Activated CD4-positive, alpha-beta T cell treated with anti-CD3 and anti-CD28 coated beads for 48 hours (primary cell): Measurements from ENCODE around the gene ITPR1.

Experiments
- DNase-seq: peaks from one replicate; pipeline ENCODE4 v3.0.0-alpha.2; 2020

ITPR1 gene

GRCh38 chr3:4655145-4656045 lies 162.2 kb downstream of the ITPR1 start:
- no peak for DNase-seq

- DNase-seq, result peak; percentile 24
Observed at GRCh38 chr3:4656059-4656458, 162.9 kb downstream of the ITPR1 start.

DNA sequence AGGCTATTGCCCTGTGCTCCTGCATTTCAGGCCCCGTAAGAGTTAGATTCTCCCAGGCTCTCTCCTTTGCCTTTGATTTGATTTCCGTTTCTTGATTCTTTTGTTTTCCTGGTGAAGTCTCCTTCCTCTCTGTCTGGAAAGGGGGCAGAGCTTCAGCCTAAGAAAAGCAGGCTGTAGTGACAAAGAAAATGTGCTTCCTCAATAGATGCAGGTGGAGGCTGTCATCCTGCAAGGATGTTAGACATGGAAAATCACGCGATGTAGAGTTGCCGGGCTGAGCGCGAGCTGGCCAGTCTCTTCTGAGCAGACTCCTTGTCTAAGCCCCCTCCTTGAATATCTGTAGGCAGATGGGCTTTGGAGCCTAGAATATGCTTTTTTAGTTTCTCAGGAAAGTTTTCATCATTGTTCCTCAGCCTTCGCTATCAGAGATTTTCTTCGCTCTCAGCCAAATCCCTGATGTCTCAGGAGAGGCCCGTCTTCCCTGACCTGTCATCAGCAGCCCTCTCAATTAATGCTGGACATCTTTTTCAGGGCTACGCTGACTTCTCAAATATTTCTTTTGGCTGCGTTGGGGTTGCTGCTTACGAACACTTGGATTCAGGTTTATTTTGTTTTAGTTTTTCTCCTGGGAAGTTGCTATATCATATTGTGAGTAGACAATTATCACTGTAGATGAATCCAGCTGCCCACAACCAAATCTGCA lies 163.6 kb downstream of the ITPR1 start:
- no peak for DNase-seq

DNA sequence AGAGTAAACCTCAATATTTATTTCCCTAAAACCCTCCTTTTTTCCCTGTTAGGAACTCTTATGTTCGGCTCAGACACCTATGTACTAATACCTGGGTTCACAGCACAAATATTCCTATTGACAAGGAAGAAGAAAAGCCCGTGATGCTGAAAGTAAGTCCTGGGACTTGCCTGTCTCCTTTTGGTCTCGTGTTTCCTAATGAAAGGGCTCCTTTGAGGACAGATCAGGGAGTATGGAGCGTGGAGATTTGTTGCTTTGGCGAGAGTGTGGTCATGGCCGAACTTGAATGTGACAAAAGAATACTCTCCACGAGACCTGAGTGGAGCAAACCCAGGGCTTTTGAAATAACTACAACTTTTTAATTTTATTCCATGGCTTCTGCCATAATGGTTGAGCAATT lies 167.8 kb downstream of the ITPR1 start:
- DNase-seq, result no peak

DNA sequence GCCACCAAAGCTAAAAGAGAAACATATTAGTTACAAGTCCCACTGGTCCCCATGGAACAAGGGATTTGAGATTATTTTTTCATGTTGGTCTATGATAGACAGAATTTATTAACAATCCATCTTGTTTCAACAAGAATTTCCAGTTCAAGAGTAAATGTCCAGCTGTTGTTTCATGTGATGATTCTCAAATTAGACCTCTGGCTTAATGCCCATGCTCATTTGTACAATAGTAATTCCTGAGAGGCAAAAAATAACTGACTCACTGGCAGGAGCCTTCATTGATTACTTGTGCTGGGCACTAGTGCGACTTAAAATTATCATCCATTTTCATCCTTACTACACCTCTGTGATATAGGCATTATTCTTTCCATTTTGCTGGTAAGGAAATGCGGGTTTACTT lies 171.3 kb downstream of the ITPR1 start:
- no peak for DNase-seq

GRCh38 chr3:4665197-4665596 lies 172.0 kb downstream of the ITPR1 start:
- no peak for DNase-seq

- DNase-seq, result no peak
Observed at GRCh38 chr3:4666071-4666470, 172.9 kb downstream of the ITPR1 start.

DNA sequence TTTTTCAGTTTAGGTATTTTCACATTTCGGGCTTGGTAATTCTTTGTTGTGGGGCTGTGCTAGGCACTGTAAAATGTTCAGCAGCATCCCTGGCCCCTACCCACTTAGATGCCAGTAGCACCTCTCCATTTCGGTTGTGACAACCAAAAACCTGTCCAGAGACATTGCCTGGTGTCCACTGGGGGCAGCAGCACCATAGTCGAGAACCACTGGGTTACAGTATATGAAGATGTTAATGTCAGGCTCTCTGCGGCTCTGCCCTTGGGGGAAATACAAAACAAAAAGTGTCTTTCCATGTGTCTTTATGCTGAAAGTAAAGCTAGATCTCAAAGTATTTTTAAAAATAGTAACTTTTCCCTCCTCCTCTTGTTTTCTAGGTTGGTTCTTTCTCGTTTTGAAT lies 177.2 kb downstream of the ITPR1 start:
- peak; percentile 12 for DNase-seq

DNA sequence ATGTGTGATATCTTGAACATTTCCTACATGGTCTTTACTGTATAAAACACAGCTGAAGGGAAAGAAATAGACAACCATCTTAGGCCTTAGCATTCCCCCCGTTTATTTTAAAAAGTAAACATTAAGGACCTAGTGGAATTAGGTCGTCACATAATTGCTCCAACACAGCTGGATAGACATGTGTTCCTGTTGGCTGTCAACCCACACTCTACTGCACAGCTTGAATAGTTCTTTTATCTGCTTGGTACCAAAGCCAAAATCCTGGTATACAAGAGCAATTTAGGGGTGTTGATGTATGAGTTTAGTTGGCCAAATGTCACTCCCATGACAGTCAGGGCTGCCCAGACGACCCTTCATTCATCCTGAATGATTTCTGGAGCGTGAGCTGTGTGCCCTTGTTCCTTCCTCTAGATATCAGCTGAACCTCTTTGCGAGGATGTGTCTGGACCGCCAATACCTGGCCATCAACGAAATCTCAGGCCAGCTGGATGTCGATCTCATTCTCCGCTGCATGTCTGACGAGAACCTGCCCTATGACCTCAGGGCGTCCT lies 179.7 kb downstream of the ITPR1 start:
- no peak for DNase-seq

DNA sequence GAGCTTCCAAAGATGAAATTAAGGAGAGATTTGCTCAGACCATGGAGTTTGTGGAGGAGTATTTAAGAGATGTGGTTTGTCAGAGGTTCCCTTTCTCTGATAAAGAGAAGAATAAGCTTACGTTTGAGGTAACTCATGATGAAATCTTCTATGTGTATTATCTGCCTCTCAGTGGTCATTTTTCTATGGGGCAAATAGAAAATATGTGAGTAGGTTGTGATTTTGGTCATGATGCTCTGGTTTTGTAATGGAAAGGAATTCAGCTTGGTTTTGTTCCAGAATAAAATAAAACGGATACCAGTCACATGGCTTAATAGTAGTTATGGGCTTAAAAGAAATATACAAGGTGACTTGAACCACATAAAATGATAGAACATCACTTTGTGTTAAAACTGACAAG lies 181.1 kb downstream of the ITPR1 start:
- DNase-seq, result no peak

- DNase-seq, result no peak
Observed at GRCh38 chr3:4675704-4676103, 182.6 kb downstream of the ITPR1 start.

- DNase-seq, result no peak
Observed at GRCh38 chr3:4678320-4678719, 185.2 kb downstream of the ITPR1 start.

DNA sequence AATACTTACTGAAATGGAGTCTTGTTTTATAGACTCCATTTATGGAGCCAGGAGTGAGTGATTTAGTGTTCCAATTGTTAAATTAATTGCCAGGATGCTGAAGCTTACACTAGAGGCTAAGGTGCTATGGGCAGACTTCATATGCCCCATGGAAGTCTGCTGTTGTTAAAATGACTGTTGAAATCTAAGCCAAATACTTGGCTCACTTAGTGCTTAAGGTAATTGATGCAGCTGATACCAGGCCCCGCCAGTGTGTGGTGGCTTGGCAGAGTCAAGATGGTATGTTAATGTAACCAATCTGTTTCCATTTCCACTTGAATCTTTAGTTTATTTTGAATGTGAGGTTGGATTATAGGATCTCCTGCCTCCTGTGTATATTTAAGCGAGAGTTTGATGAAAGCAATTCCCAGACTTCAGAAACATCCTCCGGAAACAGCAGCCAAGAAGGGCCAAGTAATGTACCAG lies 187.1 kb downstream of the ITPR1 start:
- DNase-seq, result no peak

- no peak for DNase-seq
Observed at GRCh38 chr3:4680871-4681300, 187.7 kb downstream of the ITPR1 start.

- DNase-seq, result no peak
Observed at GRCh38 chr3:4681301-4681700, 188.2 kb downstream of the ITPR1 start.

GRCh38 chr3:4684117-4684516 lies 191.0 kb downstream of the ITPR1 start:
- DNase-seq, result no peak

DNA sequence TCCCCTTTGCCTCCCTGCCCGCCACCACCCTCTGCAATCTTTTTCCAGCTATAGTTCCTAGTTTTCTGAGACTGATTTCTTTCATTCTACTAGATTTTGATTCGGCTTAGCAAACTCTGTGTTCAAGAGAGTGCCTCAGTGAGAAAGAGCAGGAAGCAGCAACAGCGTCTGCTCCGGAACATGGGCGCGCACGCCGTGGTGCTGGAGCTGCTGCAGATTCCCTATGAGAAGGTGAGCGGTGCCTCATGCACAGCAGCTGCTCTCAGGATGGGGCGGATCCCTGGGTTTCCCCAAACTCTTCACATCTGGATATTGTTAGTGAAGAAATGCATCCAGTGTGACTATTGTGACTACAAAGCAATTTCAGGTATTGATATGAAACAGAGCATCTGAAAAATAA lies 191.8 kb downstream of the ITPR1 start:
- DNase-seq, result no peak

- DNase-seq, result no peak
Observed at GRCh38 chr3:4685673-4686345, 192.7 kb downstream of the ITPR1 start.

- DNase-seq, result no peak
Observed at GRCh38 chr3:4686619-4687018, 193.5 kb downstream of the ITPR1 start.

DNA sequence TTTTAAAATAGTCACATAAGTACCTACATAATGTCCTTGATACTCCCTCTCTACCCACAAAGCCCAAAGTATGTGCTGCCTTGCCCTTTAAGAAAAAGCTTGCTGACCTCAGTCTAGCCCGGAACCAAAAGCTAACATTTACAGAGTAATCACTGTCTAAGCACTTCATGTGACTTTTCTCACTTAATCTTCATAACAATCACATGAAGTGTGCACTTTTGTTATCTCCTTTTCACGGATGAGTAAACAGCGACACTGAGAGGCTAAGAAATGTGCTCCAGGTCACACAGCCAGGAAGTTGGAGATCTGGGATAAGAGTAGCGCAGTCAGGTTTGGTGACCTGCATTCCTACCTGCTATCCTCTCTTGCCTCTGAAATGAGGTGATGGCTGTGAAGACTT lies 194.0 kb downstream of the ITPR1 start:
- no peak for DNase-seq

DNA sequence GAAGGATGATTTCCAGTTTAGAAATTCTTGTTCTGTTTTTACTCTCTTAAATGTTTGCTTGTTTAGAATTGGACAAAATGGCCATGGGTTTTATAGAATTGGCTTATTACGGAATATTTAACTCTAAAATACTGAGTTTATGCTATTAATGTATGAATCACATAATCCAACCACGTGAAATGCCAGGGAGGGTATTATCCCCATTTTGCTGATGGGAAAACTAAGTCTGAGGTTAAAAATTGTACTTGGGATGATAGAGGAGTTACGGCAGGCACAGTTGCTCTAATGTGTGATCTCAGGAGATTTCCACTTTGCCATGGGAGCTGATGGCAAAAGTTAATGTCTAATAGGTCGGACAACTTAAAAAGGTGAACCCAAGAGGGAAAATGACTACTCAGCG lies 194.4 kb downstream of the ITPR1 start:
- DNase-seq, result no peak

DNA sequence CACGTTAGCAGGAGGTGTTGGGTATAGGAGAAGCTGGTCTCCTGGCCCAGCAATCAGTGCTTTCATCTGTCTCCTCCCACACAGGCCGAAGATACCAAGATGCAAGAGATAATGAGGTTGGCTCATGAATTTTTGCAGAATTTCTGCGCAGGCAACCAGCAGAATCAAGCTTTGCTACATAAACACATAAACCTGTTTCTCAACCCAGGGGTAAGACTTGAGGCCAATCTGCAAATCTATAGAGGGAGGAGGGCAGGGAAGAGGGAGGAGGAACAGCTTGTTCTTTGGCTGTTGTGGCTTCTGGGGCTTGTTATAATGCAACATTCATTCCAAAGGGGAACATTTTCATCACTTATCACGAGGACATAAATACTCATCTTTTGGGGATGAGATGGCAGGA lies 195.3 kb downstream of the ITPR1 start:
- DNase-seq, result no peak

DNA sequence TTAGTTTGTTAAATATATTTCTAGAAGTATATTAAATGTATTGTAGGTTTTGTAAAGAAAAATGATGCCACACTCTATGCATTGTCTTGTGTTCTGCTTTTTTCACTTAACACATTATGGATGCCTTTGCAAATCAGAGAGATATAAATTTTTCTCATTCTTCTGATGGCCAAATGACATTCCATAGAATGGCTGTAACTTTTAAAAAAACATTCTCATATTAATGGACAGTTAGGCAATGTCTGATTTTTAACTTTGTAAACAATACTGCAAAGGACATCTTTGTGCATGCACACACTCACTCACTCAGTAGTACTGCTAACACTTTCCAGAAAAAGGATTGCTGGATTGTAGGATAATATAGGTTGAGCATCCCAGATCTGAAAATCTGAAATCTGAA lies 195.9 kb downstream of the ITPR1 start:
- DNase-seq, result no peak
